ENCODE results near the gene MYRFL.

GRCh38 chr12:69835081-69835480 lies 10.1 kb downstream of the MYRFL start:
- no peak for TF ChIP-seq POLR2AphosphoS5 (IDR thresholded peaks at IDR 0.05)
- no peak for TF ChIP-seq EP300 (conservative IDR thresholded peaks at IDR 0.05; ENCODE audit: poor library complexity, severe bottlenecking)
- TF ChIP-seq EZH2 (IDR thresholded peaks at IDR 0.05; ENCODE audit: borderline replicate concordance, insufficient read depth, low read length, poor library complexity, severe bottlenecking): no peak
- TF ChIP-seq CTCF (IDR thresholded peaks at IDR 0.05; ENCODE audit: poor library complexity, severe bottlenecking): no peak
- no peak for TF ChIP-seq TAF1 (IDR thresholded peaks at IDR 0.05; ENCODE audit: low read depth)
- TF ChIP-seq, protein P1, sequence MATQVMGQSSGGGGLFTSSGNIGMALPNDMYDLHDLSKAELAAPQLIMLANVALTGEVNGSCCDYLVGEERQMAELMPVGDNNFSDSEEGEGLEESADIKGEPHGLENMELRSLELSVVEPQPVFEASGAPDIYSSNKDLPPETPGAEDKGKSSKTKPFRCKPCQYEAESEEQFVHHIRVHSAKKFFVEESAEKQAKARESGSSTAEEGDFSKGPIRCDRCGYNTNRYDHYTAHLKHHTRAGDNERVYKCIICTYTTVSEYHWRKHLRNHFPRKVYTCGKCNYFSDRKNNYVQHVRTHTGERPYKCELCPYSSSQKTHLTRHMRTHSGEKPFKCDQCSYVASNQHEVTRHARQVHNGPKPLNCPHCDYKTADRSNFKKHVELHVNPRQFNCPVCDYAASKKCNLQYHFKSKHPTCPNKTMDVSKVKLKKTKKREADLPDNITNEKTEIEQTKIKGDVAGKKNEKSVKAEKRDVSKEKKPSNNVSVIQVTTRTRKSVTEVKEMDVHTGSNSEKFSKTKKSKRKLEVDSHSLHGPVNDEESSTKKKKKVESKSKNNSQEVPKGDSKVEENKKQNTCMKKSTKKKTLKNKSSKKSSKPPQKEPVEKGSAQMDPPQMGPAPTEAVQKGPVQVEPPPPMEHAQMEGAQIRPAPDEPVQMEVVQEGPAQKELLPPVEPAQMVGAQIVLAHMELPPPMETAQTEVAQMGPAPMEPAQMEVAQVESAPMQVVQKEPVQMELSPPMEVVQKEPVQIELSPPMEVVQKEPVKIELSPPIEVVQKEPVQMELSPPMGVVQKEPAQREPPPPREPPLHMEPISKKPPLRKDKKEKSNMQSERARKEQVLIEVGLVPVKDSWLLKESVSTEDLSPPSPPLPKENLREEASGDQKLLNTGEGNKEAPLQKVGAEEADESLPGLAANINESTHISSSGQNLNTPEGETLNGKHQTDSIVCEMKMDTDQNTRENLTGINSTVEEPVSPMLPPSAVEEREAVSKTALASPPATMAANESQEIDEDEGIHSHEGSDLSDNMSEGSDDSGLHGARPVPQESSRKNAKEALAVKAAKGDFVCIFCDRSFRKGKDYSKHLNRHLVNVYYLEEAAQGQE (IDR thresholded peaks at IDR 0.05; ENCODE audit: borderline replicate concordance): no peak
